Subcutaneous adipose tissue (tissue), 4 donors: Measurements from ENCODE around the gene NCF4. TPM values are rescaled to one million over a fixed set of nuclear protein-coding genes. Genes with fewer than 3 reads are reported as not detected.

Experiments used
- CTCF ChIP-seq: fragments of 450-650 bp; IDR thresholded peaks from one replicate; pipeline ENCODE4 v1.5.1; 2016; ENCODE audit warnings: low read depth, mild to moderate bottlenecking, control low read depth, antibody characterized with exemption, moderate library complexity
- total RNA-seq, 4 donors: library from RNA; depleted of rRNA; stranded (reverse); fragments of >200 nt; gene quantifications; one replicate each; pipeline ENCODE4 v1.1.0, GENCODE V29; 2016

The NCF4 gene
- total RNA-seq, 4 donors from 2014 or later: 18.8 to 76.0 (median 39.5) TPM

DNA sequence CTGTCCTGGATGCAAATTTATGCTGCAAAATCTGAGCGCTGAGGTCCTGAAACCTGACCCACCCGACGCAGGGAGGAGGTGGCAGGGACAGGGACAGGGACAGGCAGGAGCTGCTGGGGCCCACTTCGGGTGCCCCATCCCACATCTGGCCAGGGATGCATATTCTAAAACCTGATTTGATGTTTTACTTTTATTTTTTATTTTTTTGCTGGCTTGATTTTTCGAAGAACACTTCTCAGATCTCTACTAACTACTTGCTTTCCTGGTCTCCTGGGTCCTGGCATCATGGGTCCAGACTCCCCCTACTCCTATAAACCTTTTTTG is 43.3 kb upstream of the NCF4 start:
- TF ChIP-seq CTCF: no peak

DNA sequence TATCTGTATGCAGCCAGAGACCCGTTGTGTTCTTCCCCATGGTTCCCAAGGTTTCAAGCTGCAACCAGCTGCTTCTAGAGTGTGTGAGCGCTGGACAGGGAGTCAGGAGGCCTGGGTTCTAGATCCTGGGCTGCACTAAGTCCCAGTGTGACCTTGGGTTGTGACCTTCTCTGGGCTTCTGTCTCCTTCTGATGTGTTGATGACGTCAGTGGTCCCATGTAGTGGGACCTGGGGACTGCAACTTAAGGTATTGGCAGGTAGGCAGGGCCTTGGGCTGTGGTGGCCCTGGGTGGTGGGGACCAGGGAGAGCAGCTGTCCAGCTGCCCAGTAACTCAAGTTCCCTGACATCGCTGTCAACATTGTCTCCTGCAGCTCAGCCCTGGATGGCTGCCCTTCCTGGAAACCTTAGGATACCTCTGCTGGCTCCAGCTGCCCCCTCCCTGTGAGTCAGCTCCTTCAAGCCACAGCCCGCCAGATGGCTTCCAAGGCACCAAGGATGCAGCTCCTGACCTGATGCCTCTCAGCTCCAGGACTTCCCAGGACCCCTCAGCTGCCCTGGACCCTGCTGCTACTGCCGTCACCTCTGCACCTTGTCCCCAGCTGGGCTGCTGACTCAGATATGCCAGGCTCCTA is 42.7 kb upstream of the NCF4 start:
- no peak for TF ChIP-seq CTCF

- TF ChIP-seq CTCF: no peak
Observed at GRCh38 chr22:36819112-36819511, 41.7 kb upstream of the NCF4 start.

DNA sequence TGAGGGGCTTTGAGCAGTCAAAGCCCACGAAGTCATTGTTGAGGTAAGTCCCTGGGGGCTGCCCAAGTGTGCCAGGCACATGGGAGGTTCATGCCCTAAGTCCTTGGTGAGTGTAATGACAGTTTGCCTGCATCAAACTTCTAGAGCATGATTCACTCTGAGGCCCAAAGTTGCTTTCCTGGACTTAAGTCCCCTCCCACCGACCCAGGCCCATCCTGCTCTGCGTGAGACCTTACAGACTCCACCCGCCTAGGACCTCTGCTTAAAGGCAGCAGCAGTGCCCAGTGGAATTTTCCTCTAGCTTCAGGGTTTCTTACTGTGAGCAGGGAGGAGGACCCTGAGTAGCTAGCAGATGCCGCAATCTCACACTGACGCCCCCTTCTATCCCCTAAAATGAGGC is 38.2 kb upstream of the NCF4 start:
- TF ChIP-seq CTCF: no peak

DNA sequence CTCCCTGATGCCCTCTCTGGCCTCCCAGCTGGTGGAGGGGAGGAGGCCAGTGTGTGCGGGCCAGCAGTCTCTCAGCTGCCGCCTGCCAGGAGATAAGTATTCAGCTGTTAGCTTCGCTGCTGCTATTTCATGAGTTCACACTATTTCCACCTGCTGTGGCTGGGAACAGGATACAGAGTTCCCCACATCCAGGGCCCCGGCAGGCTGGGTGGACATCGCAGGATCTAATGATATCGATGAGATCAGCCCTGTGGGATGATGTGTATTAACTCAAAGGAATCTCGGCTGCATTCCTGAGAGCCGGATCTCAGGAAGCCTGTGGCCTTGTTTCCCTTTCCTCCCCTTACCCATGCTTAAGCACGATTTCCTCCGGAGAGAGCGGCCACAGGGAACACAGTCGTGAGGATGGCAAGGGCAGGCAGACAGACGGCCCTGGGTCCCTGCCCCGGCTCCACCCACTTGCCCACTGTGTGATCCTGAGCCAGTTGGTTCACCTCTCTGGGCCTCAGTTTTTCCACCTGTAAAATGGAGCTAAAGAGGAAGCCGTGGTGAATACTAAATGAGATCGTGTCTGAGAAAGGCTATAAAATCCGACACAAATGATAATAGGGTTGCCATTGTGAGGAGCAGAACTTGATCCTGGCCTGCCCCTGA is 37.5 kb upstream of the NCF4 start:
- TF ChIP-seq CTCF: no peak

DNA sequence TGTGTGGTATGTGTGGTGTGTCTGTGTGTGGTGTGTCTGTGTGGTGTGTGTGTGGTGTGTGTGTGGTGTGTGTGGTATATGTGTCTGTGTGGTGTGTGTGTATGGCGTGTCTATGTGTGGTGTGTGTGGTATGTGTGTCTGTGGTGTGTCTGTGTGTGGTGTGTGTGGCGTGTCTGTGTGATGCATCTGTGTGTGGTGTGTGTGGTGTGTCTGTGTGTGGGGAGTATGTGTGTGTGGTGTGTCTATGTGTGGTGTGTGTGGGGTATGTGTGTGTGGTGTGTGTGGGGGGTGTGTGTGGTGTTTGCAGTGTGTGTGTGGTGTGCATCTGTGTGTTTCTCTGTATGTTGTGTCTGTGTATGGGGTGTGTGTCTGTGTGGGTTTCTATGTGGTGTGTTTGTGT is 36.2 kb upstream of the NCF4 start:
- TF ChIP-seq CTCF: no peak

DNA sequence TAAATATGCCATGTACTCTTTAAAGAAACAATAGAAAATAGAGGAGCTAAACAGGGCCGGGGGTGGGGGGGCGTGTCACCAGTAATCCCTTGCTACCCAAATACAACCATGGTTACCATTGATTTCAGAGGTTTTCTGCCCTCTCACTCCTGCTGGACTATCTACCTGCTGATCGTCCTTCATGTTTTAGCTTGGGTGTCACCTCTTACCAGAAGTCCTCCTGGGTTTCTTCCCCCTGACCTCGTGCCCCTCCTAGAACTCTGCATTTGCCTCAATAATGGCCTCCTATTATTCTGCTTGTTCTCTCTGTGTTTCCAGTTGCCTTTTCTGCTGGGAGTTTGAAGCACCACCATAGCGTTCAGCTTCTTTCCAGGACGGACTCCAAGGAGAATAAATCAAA is 34.5 kb upstream of the NCF4 start:
- no peak for TF ChIP-seq CTCF
